Glutamatergic neuron (in vitro differentiated cells): ENCODE measurements around the gene CROCC. TPM values are rescaled to one million over a fixed set of nuclear protein-coding genes. Genes with fewer than 3 reads are reported as not detected.
"Not testable (repeated sequence)": the region's sequence is repeated elsewhere in the genome, so short reads cannot be mapped to it uniquely, and the experiment has no call there.

ENCODE experiments used
- DNase-seq: peaks from one replicate; pipeline ENCODE4 v3.0.0; 2022
- H3K27ac Mint-ChIP-seq: one replicate; pipeline ENCODE4 v1.8.0; 2020; ENCODE audit warnings: mild to moderate bottlenecking, mixed read lengths, inconsistent platforms; ENCODE audit not compliant: unreplicated experiment
- H3K27me3 Mint-ChIP-seq: one replicate; pipeline ENCODE4 v1.8.0; 2020; ENCODE audit warnings: mild to moderate bottlenecking, moderate library complexity, mixed read lengths, inconsistent platforms; ENCODE audit not compliant: unreplicated experiment
- H3K36me3 Mint-ChIP-seq: one replicate; pipeline ENCODE4 v1.8.0; 2020; ENCODE audit warnings: mild to moderate bottlenecking, mixed read lengths, inconsistent platforms; ENCODE audit not compliant: unreplicated experiment
- H3K4me1 Mint-ChIP-seq: one replicate; pipeline ENCODE4 v1.8.0; 2020; ENCODE audit warnings: mild to moderate bottlenecking, low read depth, mixed read lengths, inconsistent platforms; ENCODE audit not compliant: unreplicated experiment
- H3K4me3 Mint-ChIP-seq: one replicate; pipeline ENCODE4 v1.8.0; 2020; ENCODE audit warnings: mild to moderate bottlenecking, mixed read lengths, inconsistent platforms; ENCODE audit not compliant: unreplicated experiment
- H3K9me3 Mint-ChIP-seq: one replicate; pipeline ENCODE4 v1.8.0; 2020; ENCODE audit warnings: mild to moderate bottlenecking, moderate library complexity, mixed read lengths, inconsistent platforms; ENCODE audit not compliant: unreplicated experiment
- total RNA-seq: library from RNA; stranded (reverse); fragmentation: NEBNext Ultra II Directional; extraction: Animal tissue kit (Norgen Biotek cat#: 25700); gene quantifications from one replicate; pipeline ENCODE4 v1.2.1, GENCODE V29; 2021; ENCODE audit not compliant: unreplicated experiment
- TF ChIP-seq, protein P1 (sequence below): fragments of 200-600 bp; sonication (generic); IDR thresholded peaks from one replicate; pipeline ENCODE4 v1.5.0; 2021; ENCODE audit not compliant: partially characterized antibody, unreplicated experiment

CROCC gene
- total RNA-seq, 1 donor from 2014 or later = 50.9 TPM

DNA sequence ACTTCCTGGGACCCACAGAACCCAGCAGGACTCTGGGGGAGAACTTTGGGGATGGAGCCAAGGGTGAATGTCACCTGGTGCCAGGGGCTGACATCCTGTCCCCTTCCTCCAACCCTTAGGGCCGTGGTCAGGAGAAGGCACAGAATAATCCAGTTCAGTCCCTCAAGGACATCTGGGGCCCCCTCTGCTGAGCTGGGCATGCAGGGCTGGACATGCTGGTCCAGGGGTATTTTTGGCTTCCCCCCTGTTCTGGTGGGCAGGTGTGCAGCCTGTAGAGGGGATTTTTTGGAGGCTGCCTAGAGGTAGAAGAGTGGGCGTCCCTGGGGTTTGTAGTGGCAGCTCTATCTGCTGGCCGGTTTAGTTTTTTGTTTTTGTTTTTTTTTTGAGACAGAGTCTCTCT, 3.4 kb upstream of the CROCC start:
- DNase-seq = peak; percentile 12
- Mint-ChIP-seq H3K9me3 (peaks cover 24% of the 10 kb centered on the region), H3K27ac (no peak overlapping the region), H3K27me3 (peaks cover 36% of the 10 kb centered on the region), H3K4me1 (peaks cover 21% of the 10 kb centered on the region), H3K4me3 (no peak overlapping the region), H3K36me3 (no peaks in the 10 kb centered on the region)
- TF ChIP-seq, protein P1, sequence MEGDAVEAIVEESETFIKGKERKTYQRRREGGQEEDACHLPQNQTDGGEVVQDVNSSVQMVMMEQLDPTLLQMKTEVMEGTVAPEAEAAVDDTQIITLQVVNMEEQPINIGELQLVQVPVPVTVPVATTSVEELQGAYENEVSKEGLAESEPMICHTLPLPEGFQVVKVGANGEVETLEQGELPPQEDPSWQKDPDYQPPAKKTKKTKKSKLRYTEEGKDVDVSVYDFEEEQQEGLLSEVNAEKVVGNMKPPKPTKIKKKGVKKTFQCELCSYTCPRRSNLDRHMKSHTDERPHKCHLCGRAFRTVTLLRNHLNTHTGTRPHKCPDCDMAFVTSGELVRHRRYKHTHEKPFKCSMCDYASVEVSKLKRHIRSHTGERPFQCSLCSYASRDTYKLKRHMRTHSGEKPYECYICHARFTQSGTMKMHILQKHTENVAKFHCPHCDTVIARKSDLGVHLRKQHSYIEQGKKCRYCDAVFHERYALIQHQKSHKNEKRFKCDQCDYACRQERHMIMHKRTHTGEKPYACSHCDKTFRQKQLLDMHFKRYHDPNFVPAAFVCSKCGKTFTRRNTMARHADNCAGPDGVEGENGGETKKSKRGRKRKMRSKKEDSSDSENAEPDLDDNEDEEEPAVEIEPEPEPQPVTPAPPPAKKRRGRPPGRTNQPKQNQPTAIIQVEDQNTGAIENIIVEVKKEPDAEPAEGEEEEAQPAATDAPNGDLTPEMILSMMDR = no peak

DNA sequence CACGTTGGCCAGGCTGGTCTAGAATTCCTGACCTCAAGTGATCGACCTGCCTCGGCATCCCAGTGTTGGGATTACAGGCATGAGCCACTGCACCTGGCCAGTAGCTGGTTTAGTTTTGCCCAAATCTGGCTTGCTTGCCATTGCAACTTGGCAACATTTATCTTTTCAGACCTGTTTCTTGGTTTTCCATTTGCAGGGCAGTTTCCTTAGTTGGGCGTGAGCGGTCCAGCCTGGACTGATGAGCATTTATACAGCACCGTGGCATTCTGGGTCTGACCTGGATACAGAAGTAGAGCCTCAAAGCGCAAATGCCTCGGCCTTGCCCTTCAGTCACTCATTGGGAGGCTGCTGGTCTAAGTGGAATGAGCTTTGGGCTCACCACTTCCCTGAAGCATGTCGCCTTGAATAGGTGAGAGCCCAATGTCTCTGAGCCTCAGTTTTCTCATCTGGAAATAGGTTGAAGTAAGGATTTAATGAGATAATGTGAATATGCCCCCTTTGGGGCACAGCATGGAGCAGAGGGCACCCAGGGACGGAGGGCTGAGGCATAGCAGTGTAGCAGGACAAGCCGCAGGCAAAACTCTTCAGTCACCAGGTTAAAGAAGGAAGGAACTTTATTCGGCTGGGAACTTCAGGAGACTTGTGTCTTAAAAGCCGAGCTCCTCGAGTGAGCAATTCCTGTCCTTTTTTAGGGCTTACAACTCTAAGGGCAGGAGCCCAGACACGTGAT, 2.6 kb upstream of the CROCC start:
- Mint-ChIP-seq H3K9me3 (peaks cover 21% of the 10 kb centered on the region), H3K27me3 (peaks cover 35% of the 10 kb centered on the region), H3K4me1 (peaks cover 20% of the 10 kb centered on the region)
- not testable (repeated sequence) for H3K4me3 Mint-ChIP-seq, H3K36me3 Mint-ChIP-seq, H3K27ac Mint-ChIP-seq
- DNase-seq = peak; percentile 8

GRCh38 chr1:16920951-16921350, 780 bp upstream of the CROCC start:
- Mint-ChIP-seq H3K4me1 (peaks cover 12% of the 10 kb centered on the region), H3K27ac (no peak overlapping the region), H3K9me3 (peaks cover 13% of the 10 kb centered on the region), H3K4me3 (peak overlapping the region; percentile 59), H3K27me3 (peaks cover 25% of the 10 kb centered on the region), H3K36me3 (no peaks in the 10 kb centered on the region)
- TF ChIP-seq, protein P1 = no peak
- DNase-seq = peak; percentile 8

DNA sequence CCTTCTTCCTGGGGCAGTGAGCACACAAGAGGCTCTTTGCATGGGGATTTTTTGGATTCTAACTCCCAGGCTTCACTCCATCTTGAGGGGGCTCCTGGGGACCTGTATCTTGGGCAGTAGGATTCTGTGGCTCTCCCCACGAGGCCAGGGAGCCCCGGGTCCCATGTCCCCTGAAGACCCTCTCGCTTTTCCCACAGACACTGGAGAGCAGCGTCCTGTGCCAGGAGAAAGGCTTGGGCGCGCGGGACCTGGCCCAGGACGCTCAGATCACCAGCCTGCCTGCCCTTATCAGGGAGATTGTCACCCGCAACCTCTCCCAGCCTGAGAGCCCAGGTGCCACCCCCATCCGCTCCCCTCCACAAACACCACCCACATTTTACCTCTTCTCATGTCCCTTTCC, 735 bp downstream of the CROCC start:
- H3K36me3 Mint-ChIP-seq = no peaks in the 10 kb centered on the region
- peaks cover 18% of the 10 kb centered on the region for H3K9me3 Mint-ChIP-seq
- H3K4me3 Mint-ChIP-seq = peak overlapping the region; percentile 81
- TF ChIP-seq, protein P1 = no peak
- H3K27ac Mint-ChIP-seq = peak overlapping the region; percentile 26
- peaks cover 24% of the 10 kb centered on the region for H3K4me1 Mint-ChIP-seq
- H3K27me3 Mint-ChIP-seq = peaks cover 20% of the 10 kb centered on the region
- no peak for DNase-seq

DNA sequence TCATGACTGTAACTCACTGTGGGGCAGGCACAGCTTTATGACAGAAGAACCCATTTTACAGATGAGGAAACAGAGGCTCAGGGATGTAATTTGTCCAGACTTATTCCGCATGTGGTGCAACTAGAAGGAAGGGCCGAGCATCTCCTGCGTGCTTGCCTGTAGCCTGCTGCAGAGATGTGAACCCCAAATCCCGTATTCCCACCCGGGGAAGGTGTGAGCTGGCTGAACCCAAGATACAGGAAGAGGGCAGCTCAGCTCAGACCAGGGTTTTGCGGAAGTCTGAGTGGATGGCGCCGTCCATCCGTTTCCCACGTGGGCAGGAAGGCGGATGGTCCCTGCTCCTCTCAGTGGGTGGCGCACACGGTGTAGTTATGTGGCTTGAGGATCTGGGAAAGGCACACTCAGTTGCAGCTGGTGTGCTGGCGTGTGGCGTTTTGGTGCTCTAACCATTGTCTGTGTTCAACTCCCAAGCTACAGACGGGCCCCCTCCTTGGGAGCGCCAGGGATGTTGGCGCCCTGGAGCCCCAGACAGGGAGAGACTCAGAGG, 1.2 kb downstream of the CROCC start:
- Mint-ChIP-seq H3K27ac (peak overlapping the region; percentile 26), H3K9me3 (peaks cover 20% of the 10 kb centered on the region), H3K36me3 (no peaks in the 10 kb centered on the region), H3K4me3 (peak overlapping the region; percentile 81), H3K27me3 (peaks cover 20% of the 10 kb centered on the region), H3K4me1 (peaks cover 28% of the 10 kb centered on the region)
- TF ChIP-seq, protein P1 = no peak
- no peak for DNase-seq
